Measurements from ENCODE around the gene STAG1. TPM values are rescaled to one million over a fixed set of nuclear protein-coding genes. Genes with fewer than 3 reads are reported as not detected.

Gene STAG1
- total RNA-seq, 2 donors from 2014 or later, result 26.8 to 56.4 TPM

GRCh38 chr3:136409549-136409948 is 342.6 kb downstream of the STAG1 start:
- Histone ChIP-seq H3K9me3 (no peaks in the 10 kb centered on the region), H3K27ac (no peak overlapping the region), H3K4me3 (no peak overlapping the region), H3K27me3 (replicated peaks; ENCODE audit: insufficient read depth) (no peaks in the 10 kb centered on the region), H3K36me3 (no peaks in the 10 kb centered on the region), H3K4me1 (ENCODE audit: control insufficient read depth in 1 of 2, low read depth in 2 of 2) (no peaks in the 10 kb centered on the region)
- TF ChIP-seq CTCF (IDR thresholded peaks at IDR 0.05), result no peak
- no peak for DNase-seq (ENCODE audit: low spot score)
- no peak for ATAC-seq (ENCODE audit: insufficient number of reproducible peaks, low FRiP score, low read depth)

GRCh38 chr3:136404056-136404455 is 348.1 kb downstream of the STAG1 start:
- no peak for ATAC-seq (ENCODE audit: insufficient number of reproducible peaks, low FRiP score, low read depth)
- no peaks in the 10 kb centered on the region for H3K9me3 ChIP-seq
- TF ChIP-seq CTCF (IDR thresholded peaks at IDR 0.05), result no peak

GRCh38 chr3:136396916-136397315 is 355.3 kb downstream of the STAG1 start:
- no peak for DNase-seq (ENCODE audit: low spot score)
- no peak for TF ChIP-seq CTCF (IDR thresholded peaks at IDR 0.05)
- H3K27ac ChIP-seq, result no peak overlapping the region
- no peak overlapping the region for H3K4me3 ChIP-seq
- no peaks in the 10 kb centered on the region for H3K36me3 ChIP-seq
- H3K27me3 ChIP-seq (replicated peaks; ENCODE audit: insufficient read depth), result no peaks in the 10 kb centered on the region
- no peaks in the 10 kb centered on the region for H3K9me3 ChIP-seq
- no peak for ATAC-seq (ENCODE audit: insufficient number of reproducible peaks, low FRiP score, low read depth)
- H3K4me1 ChIP-seq (ENCODE audit: control insufficient read depth in 1 of 2, low read depth in 2 of 2), result peaks cover 5 to 22% of the 10 kb centered on the region in 2 donors

More at GRCh38 chr3:136404056-136404455, 348.1 kb downstream of the STAG1 start:
- Histone ChIP-seq H3K4me3 (no peak overlapping the region), H3K4me1 (ENCODE audit: control insufficient read depth in 1 of 2, low read depth in 2 of 2) (no peaks in the 10 kb centered on the region), H3K36me3 (no peaks in the 10 kb centered on the region), H3K27me3 (replicated peaks; ENCODE audit: insufficient read depth) (no peaks in the 10 kb centered on the region), H3K27ac (no peak overlapping the region)
- no peak for DNase-seq (ENCODE audit: low spot score)

GRCh38 chr3:136390574-136390973 is 361.6 kb downstream of the STAG1 start:
- no peak for TF ChIP-seq CTCF (IDR thresholded peaks at IDR 0.05)
- no peak for DNase-seq (ENCODE audit: low spot score)
- no peak overlapping the region for H3K27ac ChIP-seq
- ATAC-seq (ENCODE audit: insufficient number of reproducible peaks, low FRiP score, low read depth), result no peak
- H3K9me3 ChIP-seq, result no peaks in the 10 kb centered on the region
- H3K4me3 ChIP-seq, result no peak overlapping the region
- H3K4me1 ChIP-seq (ENCODE audit: control insufficient read depth in 1 of 2, low read depth in 2 of 2), result peaks cover 5 to 30% of the 10 kb centered on the region in 2 donors
- no peaks in the 10 kb centered on the region for H3K27me3 ChIP-seq (replicated peaks; ENCODE audit: insufficient read depth)
- H3K36me3 ChIP-seq, result no peaks in the 10 kb centered on the region

GRCh38 chr3:136387031-136387430 is 365.1 kb downstream of the STAG1 start:
- DNase-seq (ENCODE audit: low spot score), result no peak
- no peak overlapping the region for H3K4me3 ChIP-seq
- no peak for TF ChIP-seq CTCF (IDR thresholded peaks at IDR 0.05)
- H3K27ac ChIP-seq, result no peak overlapping the region
- no peaks in the 10 kb centered on the region for H3K27me3 ChIP-seq (replicated peaks; ENCODE audit: insufficient read depth)
- H3K4me1 ChIP-seq (ENCODE audit: control insufficient read depth in 1 of 2, low read depth in 2 of 2), result peaks cover 0 to 8% of the 10 kb centered on the region in 2 donors
- H3K36me3 ChIP-seq, result no peaks in the 10 kb centered on the region
- no peak for ATAC-seq (ENCODE audit: insufficient number of reproducible peaks, low FRiP score, low read depth)
- no peaks in the 10 kb centered on the region for H3K9me3 ChIP-seq
